Fibroblast of skin of left biceps (primary cell): ENCODE results near the gene CALN1.
A peak's percentile ranks its signal among the peaks of the same experiment; 100 is the strongest.
"Not testable (repeated sequence)": the region's sequence is repeated elsewhere in the genome, so short reads cannot be mapped to it uniquely, and the experiment has no call there.

Experiments
- DNase-seq, 2 experiments: peaks; one replicate each; pipeline ENCODE4 v3.0.0-alpha.2; 2013; ENCODE audit warnings: low read depth in 2 of 2

CALN1 gene

DNA sequence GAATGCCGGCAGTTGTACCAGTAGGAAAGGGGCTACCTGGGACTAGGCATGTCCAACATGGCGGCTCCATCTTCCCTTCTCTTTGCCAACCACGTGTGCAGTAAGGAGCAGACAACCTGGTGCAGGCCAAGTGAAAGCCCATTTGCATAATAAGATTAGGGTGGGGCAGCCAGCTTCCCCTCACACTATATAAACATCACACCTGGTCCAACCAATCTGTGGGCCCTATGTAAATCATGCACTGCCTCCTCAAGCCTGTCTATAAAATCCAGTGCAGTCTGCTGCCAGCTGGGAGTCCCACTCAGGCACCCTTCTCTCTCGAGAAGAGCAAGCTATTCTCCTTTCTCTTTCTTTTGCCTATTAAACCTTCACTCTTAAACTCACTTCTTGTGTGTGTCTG lies 429.3 kb downstream of the CALN1 start:
- DNase-seq: no peak

DNA sequence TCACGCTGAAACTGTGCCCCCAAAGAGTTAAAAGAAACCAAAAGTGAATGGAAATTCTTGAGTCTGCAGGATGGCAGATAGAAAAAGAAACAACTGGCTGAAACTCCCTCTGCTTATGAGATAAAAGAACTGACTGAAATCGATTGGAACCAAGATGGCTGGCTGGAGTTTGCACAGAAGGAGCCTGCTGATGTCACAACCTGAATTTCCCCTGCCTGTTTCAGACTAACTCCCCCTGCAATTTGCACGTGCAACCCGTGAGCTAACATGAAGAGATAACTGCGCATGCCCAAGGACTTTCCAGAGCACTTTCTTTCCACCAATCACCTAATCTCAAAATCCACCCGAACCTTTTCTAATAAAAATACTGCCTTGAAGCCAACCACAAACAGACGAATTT lies 435.5 kb downstream of the CALN1 start:
- no peak for DNase-seq

DNA sequence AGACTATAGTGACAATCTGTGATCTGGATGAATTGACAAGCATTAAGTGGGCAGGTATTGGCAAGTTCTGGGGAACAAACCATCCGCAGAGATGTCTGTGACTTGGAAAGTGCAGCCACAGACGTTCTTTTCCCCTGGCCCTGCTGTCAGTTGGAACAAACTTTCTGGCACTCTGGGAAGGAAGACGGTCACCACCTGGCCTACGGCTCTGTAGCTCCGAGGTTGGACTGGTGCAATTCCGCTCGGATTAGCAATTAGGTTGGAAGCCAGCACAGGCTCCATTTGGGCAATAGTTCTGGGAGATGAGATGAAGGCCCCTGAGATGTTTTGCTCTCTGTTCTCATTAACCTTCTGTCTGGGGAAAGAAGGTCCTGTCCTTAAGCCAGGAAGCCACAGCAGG lies 437.5 kb downstream of the CALN1 start:
- no peak for DNase-seq

DNA sequence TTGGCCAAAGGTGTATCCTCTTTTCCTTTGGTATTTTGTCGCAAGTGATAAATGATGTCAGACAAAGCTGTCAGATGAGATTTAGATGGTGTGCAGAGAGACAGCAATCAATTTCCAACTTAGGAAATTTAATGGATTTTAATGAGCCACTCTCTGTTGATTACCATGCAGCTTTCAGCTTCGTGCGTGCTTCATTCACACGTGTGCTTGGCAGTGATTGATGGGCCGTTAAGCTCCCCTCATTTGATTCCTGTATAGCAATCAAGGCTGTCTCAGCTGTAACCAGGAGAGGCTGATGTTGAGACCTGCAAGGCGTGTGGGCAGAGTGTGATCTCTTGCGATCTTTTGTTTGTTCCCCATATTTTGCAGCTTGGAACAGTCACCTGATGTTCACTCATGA lies 439.6 kb downstream of the CALN1 start:
- no peak for DNase-seq

DNA sequence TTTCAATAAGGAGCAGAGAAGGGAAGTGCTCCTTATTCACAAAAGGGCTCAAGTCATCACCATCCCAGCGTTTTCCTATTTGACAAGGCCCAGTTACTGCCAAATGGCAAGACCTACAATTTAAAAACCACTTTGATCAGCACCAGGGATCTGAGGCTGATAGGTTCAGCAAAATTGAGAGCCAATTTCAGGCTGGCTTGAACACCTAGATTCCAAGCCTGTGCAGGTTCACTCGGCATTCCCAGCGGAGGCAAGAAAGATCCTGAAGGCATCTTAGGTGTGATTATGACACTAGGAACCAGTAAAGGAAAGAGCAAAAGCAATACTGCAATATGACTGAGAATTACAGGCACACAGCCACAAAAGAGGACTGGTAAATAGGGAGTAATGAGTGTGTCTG lies 441.4 kb downstream of the CALN1 start:
- DNase-seq: no peak

DNA sequence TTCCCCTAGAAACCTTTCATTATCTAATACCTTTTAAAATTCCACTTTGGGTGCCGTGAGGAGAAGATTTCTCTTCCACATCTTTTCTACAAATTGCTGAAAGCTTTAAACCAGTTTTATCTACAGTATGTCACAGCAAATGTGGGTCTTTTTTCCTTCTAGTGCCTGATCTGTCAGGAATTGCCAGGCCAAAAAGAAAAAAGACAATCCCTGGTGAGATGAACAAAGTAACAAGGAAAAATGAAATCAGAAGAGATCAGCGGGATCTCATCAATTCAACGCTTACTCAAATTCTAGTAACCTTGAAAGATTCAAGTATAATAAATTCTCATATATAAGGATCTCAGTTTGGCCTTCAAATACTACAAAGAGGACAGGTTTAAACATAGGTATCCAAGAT lies 449.5 kb downstream of the CALN1 start:
- DNase-seq: no peak

DNA sequence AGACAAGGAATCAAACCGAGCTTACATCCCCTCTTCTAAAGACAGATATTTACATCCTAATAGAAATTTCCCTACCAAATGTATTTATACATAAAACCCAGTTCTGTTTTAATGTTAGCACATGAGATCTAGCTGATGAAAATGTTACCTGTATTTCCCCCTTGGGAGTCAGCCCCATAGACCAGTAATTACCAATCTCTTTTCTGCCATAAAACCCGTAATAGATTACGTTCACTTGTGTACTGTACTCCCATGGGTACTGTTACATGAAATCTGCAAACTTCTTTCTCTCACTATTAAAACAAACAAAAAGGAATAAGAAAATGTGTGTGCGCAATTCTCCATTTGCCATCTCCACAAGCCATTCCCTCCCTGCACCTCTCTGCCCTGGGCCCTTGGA lies 450.9 kb downstream of the CALN1 start:
- no peak for DNase-seq

DNA sequence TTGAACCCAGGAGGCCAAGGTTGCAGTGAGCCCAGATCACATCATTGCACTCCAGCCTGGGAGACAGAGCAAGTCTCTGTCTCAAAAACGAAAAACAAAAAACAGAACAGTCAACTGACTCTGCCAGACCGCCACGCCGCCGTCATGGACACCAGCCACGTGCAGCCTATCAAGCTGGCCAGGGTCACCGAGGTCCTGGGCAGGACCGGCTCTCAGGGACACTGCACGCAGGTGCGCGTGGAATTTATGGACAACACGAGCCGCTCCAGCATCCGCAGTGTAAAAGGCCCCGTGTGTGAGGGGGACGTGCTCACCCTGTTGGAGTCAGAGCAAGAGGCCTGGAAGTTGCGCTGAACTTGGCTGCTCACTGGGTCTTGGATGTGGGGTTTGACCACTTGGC lies 470.0 kb downstream of the CALN1 start:
- no peak for DNase-seq

DNA sequence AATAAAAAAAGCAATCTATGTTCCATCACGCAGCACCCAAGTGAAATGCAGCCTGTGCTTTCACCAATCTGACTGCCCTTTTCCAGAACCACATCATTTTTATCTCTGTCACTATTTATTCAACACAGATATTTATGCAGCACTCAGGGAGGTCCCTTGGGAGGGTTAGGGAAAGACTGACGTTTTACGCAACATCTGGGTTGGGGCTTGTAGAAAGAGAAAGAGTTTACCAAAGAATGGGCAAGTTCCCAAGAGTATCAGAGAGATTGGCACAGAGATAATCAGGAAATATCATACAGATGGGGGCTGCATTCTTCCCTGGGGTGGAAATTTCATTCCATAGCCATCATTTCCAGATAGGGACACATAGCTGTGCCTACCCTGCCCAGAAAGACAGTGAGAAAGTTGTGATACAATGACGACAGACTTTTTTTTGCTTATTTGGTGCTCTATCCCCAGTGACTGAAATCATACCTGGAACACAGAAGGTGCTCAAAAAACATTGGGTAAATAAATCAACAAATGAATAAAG lies 474.2 kb downstream of the CALN1 start:
- DNase-seq: peak; percentile 5 to 11

DNA sequence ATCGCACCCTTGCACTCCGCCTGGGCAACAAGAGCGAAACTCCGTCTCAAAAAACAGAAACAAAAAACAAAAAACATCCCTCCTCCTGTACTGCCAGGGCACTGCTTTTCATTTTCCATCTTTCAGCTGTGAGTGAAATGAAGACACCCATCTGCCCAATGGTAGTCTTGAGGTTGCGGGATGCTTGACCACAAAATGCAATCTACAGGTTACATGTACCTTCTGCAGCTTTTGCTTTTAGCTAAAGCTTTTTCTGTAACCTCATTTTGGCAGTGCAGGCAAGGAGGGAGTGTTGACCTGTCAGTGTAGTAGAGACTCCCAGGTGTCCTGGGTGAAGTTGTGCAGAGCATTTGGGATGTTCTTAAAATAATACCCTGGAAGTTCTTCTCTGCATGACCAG lies 476.5 kb downstream of the CALN1 start:
- no peak for DNase-seq

DNA sequence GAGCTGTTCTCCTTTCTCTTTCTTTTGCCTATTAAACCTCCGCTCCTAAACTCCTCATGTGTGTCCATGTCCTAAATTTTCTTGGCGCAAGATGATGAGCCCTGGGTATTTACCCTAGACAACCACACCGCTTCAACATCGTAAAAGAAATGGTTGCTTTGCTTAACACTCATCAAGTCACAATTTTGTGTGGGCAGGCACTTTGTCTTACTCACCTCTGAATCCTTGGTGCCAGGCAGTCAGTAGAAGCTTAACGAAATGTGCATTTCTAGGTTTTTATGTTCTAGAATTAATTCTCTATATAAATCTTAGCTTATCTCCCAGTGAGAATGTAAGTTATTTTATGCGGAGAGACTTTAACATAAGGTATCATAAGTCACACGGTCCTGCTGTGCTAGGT lies 478.7 kb downstream of the CALN1 start:
- DNase-seq: no peak

DNA sequence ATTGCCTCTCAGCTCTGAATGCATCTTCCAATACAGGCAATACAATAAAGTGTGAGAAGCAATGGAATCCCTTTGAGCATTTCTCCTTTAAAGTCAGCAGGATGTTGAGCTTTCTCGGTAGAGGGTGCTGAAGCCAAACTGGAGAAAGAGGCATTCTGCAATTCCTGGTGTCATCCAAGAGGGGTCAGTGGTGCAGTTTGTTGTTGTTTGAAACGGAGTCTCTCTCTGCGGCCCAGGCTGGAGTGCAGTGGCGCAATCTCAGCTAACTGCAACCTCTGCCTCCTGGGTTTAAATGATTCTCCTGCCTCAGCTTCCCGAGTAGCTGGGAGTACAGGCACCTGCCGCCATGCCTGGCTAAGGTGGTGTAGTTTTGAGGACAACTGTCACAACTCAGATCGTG lies 486.5 kb downstream of the CALN1 start:
- DNase-seq: no peak

DNA sequence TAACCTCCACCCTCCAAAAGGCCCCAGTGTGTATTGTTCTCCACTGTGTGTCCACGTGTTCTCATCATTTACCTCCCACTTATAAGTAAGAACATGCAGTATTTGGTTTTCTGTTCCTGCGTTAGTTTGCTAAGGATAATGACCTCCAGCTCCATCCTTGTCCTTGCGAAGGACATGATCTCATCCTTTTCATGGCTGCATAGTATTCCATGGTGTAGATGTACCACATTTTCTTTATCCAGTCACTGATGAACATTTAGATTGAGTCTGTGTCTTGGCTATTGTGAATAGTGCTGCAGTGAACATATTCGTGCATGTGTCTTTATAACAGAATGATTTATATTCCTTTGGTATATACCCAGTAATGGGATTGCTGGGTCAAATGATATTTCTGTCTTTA lies 497.9 kb downstream of the CALN1 start:
- not testable (repeated sequence) for DNase-seq

DNA sequence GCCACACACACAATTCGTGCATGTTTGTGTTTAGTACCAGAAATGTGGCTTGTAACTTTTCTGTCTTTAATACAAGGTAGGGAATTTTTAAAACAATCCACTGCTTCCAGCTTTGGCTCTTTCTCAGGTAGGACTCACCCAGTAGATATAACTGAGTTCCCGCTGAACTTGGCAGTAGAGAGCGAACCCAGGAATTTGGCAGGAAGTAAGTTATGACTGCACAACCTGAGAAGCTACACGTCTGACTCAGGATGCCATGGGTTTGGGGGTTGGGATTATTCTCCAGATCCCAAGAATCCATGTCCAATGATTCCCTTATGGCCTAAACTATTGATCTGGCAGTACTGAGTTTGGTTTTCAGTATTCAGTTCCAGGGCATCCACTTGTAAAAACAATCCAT lies 499.7 kb downstream of the CALN1 start:
- DNase-seq: no peak

DNA sequence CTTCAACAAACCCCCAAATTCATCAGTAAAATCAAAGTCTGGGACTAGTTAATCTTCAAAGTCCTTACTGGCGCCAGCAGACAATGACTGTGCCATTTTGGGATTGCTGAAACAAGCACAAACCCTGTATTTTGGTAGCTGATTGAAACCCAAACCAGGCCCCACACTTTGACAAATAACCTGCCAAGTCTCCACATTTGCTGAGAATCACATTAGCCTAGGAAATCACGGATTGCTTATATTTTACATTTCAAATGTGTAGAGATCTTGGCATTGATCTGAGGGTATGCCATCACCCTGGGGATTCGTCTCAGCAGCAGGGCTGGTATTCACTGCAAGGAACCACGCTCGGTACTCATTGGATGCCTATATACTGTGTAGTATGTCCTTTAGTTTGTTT lies 501.1 kb downstream of the CALN1 start:
- no peak for DNase-seq

DNA sequence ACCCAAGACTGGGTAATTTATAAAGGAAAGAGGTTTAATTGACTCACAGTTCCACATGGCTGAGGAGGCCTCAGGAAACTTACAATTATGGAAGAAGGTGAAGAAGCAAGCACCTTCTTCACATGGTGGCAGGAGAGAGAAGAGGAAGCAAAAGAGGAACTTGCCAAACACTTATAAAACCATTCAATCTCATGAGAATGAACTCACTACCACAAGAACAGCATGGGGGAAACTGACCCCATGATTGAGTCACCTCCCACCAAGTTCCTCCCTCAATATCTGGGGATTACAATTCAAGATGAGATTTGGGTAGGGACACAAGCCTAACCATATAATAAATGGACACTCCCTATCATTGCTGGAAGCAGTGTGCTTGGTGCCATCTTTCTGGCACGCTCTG lies 506.3 kb downstream of the CALN1 start:
- DNase-seq: no peak

DNA sequence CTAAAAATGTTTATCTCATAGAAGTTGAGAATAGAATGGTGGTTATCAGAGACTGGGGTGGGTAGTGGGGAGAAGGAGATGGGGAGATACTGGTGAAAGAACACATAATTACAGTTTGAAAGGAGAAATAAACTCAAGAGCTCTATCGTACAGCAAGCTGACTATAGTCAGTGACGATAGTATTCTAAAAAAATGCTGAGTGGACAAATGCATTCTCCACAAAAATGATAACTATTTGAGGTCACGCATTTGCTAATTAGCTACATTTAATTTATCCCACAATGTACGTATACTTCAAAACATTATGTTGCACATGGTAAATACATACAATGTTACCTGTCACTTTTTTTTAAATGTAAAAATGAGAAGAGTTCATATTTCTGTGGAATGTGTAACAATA lies 507.7 kb downstream of the CALN1 start:
- no peak for DNase-seq

DNA sequence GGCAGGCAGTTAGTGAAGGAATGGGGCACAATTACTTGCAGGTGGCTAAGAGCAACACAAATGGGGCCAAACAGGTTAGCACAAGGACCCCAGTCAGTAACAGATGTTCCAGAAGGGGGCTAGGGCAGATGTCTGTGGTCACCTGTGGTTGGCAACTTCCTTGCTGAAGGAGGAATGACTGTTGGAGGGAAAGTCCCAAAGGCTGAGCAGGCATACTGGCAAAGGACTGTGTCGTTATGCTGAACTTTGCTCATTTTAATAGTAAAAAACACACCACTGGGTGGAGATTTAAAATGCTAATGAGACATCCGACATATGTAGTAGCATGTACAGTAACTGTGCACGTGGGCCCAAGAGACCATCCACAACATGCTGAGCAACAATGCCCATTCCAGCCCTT lies 511.6 kb downstream of the CALN1 start:
- DNase-seq: no peak

DNA sequence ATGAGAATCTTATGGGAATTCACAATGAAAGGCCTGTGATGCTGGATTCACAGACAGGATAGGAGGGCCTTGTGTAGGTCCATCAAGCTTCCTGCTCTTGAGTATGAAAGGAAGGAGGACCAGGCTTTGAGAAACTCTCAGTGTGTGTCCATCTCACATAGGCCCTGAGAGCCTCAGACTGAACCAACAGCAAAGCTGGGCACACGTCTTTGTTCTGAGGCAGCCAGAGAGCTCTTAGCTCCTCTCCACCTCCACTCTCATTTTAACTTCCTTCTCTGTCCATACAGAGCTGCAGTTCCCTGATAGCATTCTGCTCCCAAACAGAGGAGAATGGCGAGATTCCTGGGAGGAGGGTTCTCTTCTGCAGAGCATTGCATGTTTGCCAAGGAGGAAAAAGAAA lies 515.6 kb downstream of the CALN1 start:
- DNase-seq: no peak

DNA sequence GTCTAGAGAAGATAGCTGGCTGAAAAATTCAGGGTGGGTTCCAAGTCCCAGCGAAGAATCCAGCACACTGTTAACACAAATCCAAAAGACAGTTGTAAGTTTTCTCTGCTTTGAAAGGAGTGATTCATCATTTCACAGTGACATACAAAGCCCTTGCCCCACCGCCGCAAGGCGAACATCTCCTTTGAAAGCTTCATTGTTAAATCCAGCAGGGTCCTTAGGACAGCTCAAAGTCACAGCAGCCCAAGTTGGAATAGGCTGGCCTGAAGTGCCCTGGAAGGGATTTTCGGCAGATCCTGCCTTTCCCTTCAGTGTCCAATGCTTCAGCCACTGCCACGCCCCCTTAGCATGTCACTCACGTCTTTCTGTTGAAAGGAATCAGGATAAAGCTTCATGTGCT lies 526.1 kb downstream of the CALN1 start:
- DNase-seq: no peak

DNA sequence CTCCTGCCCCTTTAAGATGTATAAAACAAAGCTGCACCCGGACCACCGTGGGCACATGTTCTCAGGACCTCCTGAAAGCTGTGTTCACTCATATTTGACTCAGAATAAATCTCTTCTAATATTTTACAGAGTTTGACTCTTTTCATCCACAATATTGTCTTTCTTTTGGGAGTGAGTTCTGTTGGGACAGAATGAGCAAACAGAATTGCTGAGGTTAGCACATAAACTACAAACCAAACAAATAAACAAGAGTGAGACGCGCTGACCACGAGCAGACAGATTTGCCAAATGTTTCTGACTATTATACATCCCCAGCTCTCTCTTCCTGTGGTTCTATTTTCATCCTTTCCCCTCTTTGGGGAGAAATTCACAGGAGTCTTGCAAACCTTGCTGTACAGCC lies 526.7 kb downstream of the CALN1 start:
- no peak for DNase-seq

DNA sequence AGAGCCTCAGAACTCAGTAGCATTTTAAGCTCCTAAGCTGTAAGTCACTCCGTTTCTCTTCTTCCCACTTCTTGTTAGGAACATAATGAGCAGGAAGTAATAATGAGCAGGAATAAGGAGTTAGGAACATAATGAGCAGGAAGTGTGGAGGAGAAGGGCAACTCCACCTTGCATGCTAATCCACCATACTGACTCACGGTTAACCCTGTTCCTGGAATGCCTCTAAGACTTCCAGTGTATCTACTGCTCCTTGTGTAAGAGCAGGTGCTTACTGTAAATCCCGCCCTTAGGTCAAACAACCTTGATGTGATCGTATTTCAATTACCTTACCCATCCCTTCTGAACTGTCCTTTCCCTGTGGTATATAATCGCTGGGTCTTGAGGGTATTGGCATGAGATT lies 528.7 kb downstream of the CALN1 start:
- DNase-seq: no peak

DNA sequence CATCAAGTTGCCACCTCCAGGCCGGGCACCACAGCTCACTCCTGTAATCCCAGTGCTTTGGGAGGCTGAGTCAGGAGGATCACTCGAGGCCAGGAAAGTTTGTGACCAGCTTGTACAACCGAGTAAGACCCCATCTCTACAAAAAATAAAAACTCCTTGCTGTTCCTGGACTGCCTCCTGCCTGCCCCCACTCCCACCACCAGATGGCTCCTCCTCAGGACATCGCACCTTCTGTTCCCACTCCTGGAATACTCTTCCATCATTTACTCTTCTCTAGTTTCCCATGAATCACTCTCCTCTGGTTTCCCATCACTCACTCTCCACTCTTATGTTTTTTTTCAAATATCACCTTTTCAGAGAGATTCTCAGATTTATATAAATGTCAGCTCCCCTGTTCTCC lies 540.7 kb downstream of the CALN1 start:
- no peak for DNase-seq

DNA sequence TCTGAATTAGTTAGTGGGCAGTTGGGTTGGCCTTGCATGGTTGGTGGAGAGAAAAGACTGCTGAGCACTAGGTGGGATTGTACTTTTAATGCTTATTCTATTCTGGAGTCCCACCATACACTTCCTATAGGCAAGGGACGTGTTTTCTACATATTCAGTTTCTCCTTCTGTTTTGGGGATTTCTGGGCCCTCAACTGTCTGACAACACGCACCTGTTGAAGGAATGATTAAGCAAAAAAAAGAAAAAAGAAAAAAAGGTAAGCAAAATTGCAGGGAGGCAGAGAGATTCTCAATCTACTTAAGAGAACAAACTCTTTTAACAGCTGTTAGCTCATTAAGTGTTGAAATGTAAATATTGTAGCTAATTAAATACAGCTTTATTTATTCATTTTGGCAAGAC lies 541.3 kb downstream of the CALN1 start:
- DNase-seq: no peak

DNA sequence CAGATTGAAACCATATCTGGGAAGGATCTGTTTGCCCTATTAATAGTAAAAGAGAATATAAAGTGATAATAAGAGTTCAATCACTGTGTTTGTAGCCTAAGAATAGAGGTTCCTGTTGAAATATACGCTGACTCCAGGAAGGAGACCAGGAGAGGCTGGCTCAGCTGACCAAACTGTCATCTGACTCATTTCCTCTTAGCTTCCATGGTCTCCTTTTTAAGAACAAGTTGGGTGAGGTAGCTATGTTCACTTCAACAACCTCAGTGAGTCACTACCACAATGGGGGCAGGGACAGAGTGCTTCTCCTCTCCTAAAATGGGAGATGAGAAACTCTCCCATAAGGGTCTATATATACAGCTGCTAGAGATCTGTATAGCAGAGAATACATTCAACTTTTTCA lies 543.3 kb downstream of the CALN1 start:
- peak; percentile 73 to 75 for DNase-seq
